HFFc6 (cell line): ENCODE results near the gene PLVAP. TPM values are rescaled to one million over a fixed set of nuclear protein-coding genes. Genes with fewer than 3 reads are reported as not detected.
A peak's percentile ranks its signal among the peaks of the same experiment; 100 is the strongest.

Source experiments
- DNase-seq: peaks from one replicate; pipeline ENCODE4 v3.0.0-alpha.2; 2018
- H3K27ac Mint-ChIP-seq: 2 replicates; pipeline ENCODE4 v1.8.0; 2020; ENCODE audit warnings: mild to moderate bottlenecking, mixed read lengths
- H3K27me3 Mint-ChIP-seq: 2 replicates; pipeline ENCODE4 v1.8.0; 2021; ENCODE audit warnings: mild to moderate bottlenecking, moderate library complexity, mixed read lengths; ENCODE audit not compliant: insufficient read depth
- H3K36me3 Mint-ChIP-seq: 2 replicates; pipeline ENCODE4 v1.8.0; 2021; ENCODE audit warnings: low read depth, mixed read lengths
- H3K4me1 Mint-ChIP-seq: 2 replicates; pipeline ENCODE4 v1.8.0; 2020; ENCODE audit warnings: low read depth, mixed read lengths
- H3K4me3 Mint-ChIP-seq: 2 replicates; pipeline ENCODE4 v1.8.0; 2020; ENCODE audit warnings: mild to moderate bottlenecking, moderate library complexity, mixed read lengths
- H3K9me3 Mint-ChIP-seq: 2 replicates; pipeline ENCODE4 v1.8.0; 2020; ENCODE audit warnings: mild to moderate bottlenecking, mixed read lengths
- long read RNA-seq: library from polyadenylated mRNA; unstranded; transcript quantifications from one replicate; pipeline ENCODE4 v2.0.0, GENCODE V29; 2019
- total RNA-seq, 6 experiments: library from RNA; stranded (reverse); fragmentation: NEBNext Ultra II Directional; extraction: Animal tissue kit (Norgen Biotek cat#: 25700); gene quantifications; 2 replicates in 1 of 6; 3 replicates in 5 of 6; pipeline ENCODE4 v1.2.3, GENCODE V29; 2021
- TF ChIP-seq, protein P1 (sequence below): fragments of 200-600 bp; sonication (generic); IDR thresholded peaks from 2 replicates; pipeline ENCODE4 v1.5.0; 2021; ENCODE audit warnings: antibody characterized with exemption, mild to moderate bottlenecking

Gene PLVAP, protein sequence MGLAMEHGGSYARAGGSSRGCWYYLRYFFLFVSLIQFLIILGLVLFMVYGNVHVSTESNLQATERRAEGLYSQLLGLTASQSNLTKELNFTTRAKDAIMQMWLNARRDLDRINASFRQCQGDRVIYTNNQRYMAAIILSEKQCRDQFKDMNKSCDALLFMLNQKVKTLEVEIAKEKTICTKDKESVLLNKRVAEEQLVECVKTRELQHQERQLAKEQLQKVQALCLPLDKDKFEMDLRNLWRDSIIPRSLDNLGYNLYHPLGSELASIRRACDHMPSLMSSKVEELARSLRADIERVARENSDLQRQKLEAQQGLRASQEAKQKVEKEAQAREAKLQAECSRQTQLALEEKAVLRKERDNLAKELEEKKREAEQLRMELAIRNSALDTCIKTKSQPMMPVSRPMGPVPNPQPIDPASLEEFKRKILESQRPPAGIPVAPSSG
- total RNA-seq = not detected
- long read RNA-seq = 0 reads

DNA sequence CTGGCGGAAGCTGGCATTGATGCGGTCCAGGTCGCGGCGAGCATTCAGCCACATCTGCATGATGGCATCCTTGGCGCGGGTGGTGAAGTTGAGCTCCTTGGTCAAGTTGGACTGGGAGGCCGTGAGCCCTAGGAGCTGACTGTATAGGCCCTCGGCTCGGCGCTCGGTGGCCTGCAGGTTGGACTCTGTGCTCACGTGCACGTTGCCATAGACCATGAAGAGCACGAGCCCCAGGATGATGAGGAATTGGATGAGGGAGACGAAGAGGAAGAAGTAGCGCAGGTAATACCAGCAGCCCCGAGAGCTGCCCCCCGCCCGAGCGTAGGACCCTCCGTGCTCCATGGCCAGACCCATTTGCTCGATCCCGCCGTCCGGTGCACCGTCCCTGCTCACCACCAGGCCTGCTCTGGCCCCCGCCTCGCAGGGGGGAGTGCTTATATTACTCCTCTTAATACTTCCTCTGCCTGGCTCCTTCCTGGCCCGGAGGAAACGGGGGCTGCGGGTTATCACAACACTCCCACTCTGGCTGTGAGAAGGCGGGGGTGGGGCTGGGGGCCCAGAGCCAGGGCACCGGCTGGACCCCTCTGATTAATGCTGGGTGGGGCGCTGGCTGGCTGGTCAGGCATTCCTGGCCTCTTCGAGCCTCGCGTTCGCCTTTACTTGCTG is at the start of gene PLVAP:
TSS of gene PLVAP (minus strand) at position 408 of the 666 bp plus-strand sequence. CDS start at position 354, 54 bp downstream.
- Mint-ChIP-seq H3K36me3 (peaks cover 7% of the 10 kb centered on the region; the same call in 1 of the 2 replicates), H3K4me3 (no peak within 1 kb of the TSS), H3K4me1 (no peaks in the 10 kb centered on the region), H3K9me3 (no peaks in the 10 kb centered on the region), H3K27ac (no peak within 1 kb of the TSS), H3K27me3 (peaks cover 16% of the 10 kb centered on the region)
- TF ChIP-seq, protein P1, sequence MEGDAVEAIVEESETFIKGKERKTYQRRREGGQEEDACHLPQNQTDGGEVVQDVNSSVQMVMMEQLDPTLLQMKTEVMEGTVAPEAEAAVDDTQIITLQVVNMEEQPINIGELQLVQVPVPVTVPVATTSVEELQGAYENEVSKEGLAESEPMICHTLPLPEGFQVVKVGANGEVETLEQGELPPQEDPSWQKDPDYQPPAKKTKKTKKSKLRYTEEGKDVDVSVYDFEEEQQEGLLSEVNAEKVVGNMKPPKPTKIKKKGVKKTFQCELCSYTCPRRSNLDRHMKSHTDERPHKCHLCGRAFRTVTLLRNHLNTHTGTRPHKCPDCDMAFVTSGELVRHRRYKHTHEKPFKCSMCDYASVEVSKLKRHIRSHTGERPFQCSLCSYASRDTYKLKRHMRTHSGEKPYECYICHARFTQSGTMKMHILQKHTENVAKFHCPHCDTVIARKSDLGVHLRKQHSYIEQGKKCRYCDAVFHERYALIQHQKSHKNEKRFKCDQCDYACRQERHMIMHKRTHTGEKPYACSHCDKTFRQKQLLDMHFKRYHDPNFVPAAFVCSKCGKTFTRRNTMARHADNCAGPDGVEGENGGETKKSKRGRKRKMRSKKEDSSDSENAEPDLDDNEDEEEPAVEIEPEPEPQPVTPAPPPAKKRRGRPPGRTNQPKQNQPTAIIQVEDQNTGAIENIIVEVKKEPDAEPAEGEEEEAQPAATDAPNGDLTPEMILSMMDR = no peak
- DNase-seq = no peak

DNA sequence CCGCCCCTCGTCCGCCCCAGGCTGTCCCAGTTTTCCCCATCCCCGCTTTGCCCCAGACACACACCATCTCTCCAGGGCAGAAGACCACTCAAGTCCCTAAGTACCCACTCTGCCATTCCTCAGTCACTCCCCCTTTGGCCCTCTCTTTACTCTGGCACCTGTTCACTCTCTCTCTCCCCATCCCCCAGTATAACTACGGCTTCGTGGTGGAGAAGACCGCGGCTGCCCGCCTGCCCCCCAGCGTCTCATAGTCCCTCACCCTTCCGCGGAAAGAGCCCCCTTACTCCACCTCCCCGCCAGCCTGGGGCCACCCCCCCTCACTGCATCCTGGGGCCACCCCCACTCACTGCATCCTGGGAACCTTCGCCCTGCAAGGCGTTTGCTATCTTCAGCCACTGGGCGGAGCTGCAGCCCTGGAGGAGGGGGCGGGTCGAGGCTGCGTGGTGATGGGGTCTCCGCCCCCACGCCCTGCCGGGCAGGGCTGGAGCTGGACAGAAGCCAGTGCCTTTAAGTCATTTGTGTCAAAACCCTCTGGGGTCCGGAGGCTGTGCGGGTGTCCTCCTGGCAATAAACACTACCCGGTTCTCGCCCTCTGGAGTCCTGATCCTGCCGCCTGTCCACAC is 47.7 kb upstream of the PLVAP start:
- H3K27me3 Mint-ChIP-seq = peaks cover 3% of the 10 kb centered on the region
- TF ChIP-seq, protein P1 = peak; percentile 58
- no peaks in the 10 kb centered on the region for H3K36me3 Mint-ChIP-seq
- H3K27ac Mint-ChIP-seq = no peak overlapping the region
- no peak overlapping the region for H3K4me3 Mint-ChIP-seq
- no peak for DNase-seq
- H3K4me1 Mint-ChIP-seq = peaks cover 6% of the 10 kb centered on the region
- H3K9me3 Mint-ChIP-seq = no peaks in the 10 kb centered on the region

DNA sequence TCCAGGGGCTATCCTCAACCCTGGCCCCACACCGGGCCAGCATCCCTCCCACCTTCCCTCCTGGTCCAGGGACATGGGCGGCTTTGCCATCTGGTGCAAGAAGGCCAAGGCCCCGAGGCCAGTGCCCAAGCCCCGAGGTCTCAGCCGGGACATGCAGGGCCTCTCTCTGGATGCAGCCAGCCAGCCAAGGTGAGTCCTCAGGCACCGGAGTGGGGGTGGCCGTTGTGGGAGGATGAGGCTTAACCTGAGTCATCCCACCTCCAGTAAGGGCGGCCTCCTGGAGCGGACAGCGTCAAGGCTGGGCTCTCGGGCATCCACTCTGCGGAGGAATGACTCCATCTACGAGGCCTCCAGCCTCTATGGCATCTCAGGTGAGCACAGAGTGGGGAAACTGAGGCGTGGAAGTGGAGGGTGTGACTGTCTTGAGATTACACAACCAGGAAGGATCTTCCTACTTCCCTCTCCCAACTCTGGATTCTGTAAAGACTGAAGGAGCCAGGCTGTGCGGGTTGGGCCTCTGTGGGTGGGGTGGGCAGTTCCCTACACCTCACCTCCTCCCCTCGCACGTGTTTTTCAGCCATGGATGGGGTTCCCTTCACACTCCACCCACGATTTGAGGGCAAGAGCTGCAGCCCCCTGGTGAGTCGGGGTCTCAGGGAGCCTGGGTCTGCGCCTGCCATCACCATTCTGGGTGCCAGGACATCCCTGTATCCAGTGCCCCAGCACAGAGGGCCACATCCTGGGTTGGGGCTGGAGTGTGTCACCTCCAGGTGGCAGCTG is 46.5 kb upstream of the PLVAP start:
- Mint-ChIP-seq H3K9me3 (no peaks in the 10 kb centered on the region), H3K4me3 (no peak overlapping the region), H3K27ac (no peak overlapping the region), H3K36me3 (no peaks in the 10 kb centered on the region), H3K27me3 (no peaks in the 10 kb centered on the region; the same call in 1 of the 2 replicates), H3K4me1 (peaks cover 16% of the 10 kb centered on the region)
- TF ChIP-seq, protein P1 = no peak
- DNase-seq = no peak

DNA sequence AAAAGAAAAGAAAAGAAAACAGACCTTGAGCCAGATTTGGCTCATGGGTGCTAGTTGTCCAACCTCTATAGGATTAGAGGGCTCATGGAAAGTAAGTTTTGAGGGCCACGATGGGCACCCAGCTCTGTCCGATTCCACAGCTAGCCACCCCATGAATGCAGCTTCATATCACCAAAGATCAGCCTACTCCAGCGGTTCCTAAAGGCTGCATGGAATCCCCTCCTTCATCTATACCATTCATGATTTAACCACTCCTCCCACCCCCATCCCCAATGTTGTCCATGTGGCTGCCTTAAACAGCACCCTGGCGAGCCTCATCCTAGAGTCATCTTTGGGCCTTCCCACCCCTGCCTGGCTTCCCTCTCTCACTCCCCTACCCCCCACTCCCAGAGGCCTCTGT is 44.8 kb upstream of the PLVAP start:
- H3K27me3 Mint-ChIP-seq = no peaks in the 10 kb centered on the region; the same call in 1 of the 2 replicates
- no peak for DNase-seq
- H3K36me3 Mint-ChIP-seq = no peaks in the 10 kb centered on the region
- TF ChIP-seq, protein P1 = no peak
- H3K9me3 Mint-ChIP-seq = no peaks in the 10 kb centered on the region
- no peak overlapping the region for H3K27ac Mint-ChIP-seq
- H3K4me1 Mint-ChIP-seq = peaks cover 17% of the 10 kb centered on the region
- no peak overlapping the region for H3K4me3 Mint-ChIP-seq

DNA sequence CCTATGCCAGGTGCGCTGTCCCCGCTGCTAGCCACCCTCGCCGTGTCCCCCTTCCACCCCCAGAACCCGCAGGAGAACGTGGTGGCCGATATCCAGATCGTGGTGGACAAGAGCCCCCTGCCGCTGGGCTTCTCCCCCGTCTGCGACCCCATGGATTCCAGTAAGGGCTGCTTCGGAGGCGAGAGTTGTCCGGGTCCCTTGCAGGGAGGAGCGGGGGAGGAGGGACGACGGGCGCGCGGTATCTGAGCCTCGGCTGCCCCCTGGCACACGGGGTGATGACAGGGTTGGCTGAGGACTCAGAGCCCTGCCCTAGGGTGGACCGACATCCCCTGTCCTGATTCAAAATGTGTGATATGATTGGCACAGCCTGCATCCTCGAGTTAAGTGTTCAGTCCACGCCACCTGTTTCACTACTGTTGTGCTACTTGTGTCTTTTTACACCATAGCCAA is 43.4 kb upstream of the PLVAP start:
- TF ChIP-seq, protein P1 = peak; percentile 18; the same call in 1 of the 2 replicates
- Mint-ChIP-seq H3K4me3 (peak overlapping the region; percentile 94), H3K27ac (peak overlapping the region; percentile 42; the same call in 1 of the 2 replicates), H3K4me1 (peaks cover 21% of the 10 kb centered on the region), H3K9me3 (no peaks in the 10 kb centered on the region), H3K27me3 (no peaks in the 10 kb centered on the region; the same call in none of the 2 replicates), H3K36me3 (no peaks in the 10 kb centered on the region)
- DNase-seq = no peak
